Endodermal cell (in vitro differentiated cells): Measurements from ENCODE around the gene CSF2. TPM values are rescaled to one million over a fixed set of nuclear protein-coding genes. Genes with fewer than 3 reads are reported as not detected.

Experiments used
- DNase-seq: peaks from one replicate; pipeline ENCODE4 v3.0.0-alpha.2; 2017
- H3K27ac ChIP-seq: 2 replicates; pipeline ENCODE4 v1.5.1; 2013; ENCODE audit warnings: mild to moderate bottlenecking, low read depth, low read length, moderate library complexity
- H3K27me3 ChIP-seq: 2 replicates; pipeline ENCODE4 v1.6.1; 2013; ENCODE audit warnings: mild to moderate bottlenecking, low read length, moderate library complexity; ENCODE audit not compliant: insufficient read depth, control insufficient read depth, poor library complexity, severe bottlenecking
- H3K36me3 ChIP-seq: 2 replicates; pipeline ENCODE4 v1.7.0; 2013; ENCODE audit warnings: mild to moderate bottlenecking, low read length, moderate library complexity; ENCODE audit not compliant: control insufficient read depth, insufficient read depth
- H3K4me1 ChIP-seq: one replicate; pipeline ENCODE4 v1.7.0; 2013; ENCODE audit warnings: low read length; ENCODE audit not compliant: control insufficient read depth, insufficient read depth
- H3K4me3 ChIP-seq: 2 replicates; pipeline ENCODE4 v1.5.1; 2013; ENCODE audit warnings: mild to moderate bottlenecking, low read length, moderate library complexity
- H3K9ac ChIP-seq: 2 replicates; pipeline ENCODE4 v1.6.1; 2013; ENCODE audit warnings: mild to moderate bottlenecking, low read length, moderate library complexity; ENCODE audit not compliant: poor library complexity, severe bottlenecking; ENCODE audit errors: extremely low read depth
- H3K9me3 ChIP-seq: 2 replicates; pipeline ENCODE4 v1.6.1; 2013; ENCODE audit warnings: mild to moderate bottlenecking, low read length, moderate library complexity; ENCODE audit not compliant: control insufficient read depth
- H3K27ac Mint-ChIP-seq: 2 replicates; pipeline ENCODE4 v1.8.0; 2020; ENCODE audit warnings: mixed read lengths
- H3K27me3 Mint-ChIP-seq: 2 replicates; pipeline ENCODE4 v1.8.0; 2021; ENCODE audit warnings: mild to moderate bottlenecking, mixed read lengths; ENCODE audit not compliant: insufficient read depth
- H3K36me3 Mint-ChIP-seq: 2 replicates; pipeline ENCODE4 v1.8.0; 2020; ENCODE audit warnings: low read depth, mixed read lengths
- H3K4me1 Mint-ChIP-seq: 2 replicates; pipeline ENCODE4 v1.8.0; 2020; ENCODE audit warnings: mixed read lengths
- H3K4me3 Mint-ChIP-seq: 2 replicates; pipeline ENCODE4 v1.8.0; 2020; ENCODE audit warnings: mild to moderate bottlenecking, moderate library complexity, mixed read lengths
- H3K9me3 Mint-ChIP-seq: 2 replicates; pipeline ENCODE4 v1.8.0; 2020; ENCODE audit warnings: mild to moderate bottlenecking, mixed read lengths
- WGBS, 2 experiments: methylation state at CpG; one replicate each; pipeline versions ENCODE4 v1.1.5 to v1.1.7; 2013; ENCODE audit warnings: missing lambda C conversion rate in 2 of 2, mixed read lengths in 1 of 2; ENCODE audit not compliant: insufficient coverage in 1 of 2, insufficient read length in 1 of 2; 5-methylcytosine and 5-hydroxymethylcytosine counted together
- total RNA-seq, 2 donors: library from RNA; stranded (reverse); fragmentation: NEBNext Ultra II Directional in 1 of 2; extraction: Animal tissue kit (Norgen Biotek cat#: 25700) in 1 of 2; gene quantifications; 2 replicates in 1 of 2; 3 replicates in 1 of 2; pipeline ENCODE4 v1.2.1, GENCODE V29; 2021
- TF ChIP-seq, protein P1 (sequence below): fragments of 200-600 bp; sonication (generic); conservative IDR thresholded peaks from 2 replicates; pipeline ENCODE4 v1.5.0; 2021; ENCODE audit warnings: antibody characterized with exemption, mild to moderate bottlenecking

The CSF2 gene
- total RNA-seq, 2 donors from 2014 or later, result not detected

DNA sequence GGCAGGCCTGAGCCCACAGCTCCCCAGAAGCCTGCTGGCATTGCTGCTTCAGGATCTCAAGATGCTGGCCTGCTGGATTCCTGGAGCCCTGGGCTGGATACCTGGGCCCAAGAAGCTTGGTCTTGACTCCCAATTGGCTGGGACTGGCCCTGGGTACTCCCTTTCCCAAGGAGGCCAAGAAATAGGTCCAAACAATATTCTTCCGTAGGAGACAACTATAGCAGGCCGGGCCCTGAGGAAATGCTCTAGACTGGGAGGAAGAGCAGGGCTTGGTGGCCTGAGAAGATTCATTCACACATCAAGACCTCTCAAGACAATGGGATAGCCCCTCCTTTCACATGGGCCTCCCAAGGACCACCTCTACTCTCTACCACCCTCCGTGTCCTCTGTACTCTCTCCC is 7.9 kb downstream of the CSF2 start:
- Mint-ChIP-seq H3K4me3 (no peak overlapping the region), H3K4me1 (no peaks in the 10 kb centered on the region), H3K27ac (no peak overlapping the region), H3K9me3 (no peaks in the 10 kb centered on the region), H3K36me3 (no peaks in the 10 kb centered on the region), H3K27me3 (no peaks in the 10 kb centered on the region)
- no peak overlapping the region for H3K9ac ChIP-seq
- TF ChIP-seq, protein P1, sequence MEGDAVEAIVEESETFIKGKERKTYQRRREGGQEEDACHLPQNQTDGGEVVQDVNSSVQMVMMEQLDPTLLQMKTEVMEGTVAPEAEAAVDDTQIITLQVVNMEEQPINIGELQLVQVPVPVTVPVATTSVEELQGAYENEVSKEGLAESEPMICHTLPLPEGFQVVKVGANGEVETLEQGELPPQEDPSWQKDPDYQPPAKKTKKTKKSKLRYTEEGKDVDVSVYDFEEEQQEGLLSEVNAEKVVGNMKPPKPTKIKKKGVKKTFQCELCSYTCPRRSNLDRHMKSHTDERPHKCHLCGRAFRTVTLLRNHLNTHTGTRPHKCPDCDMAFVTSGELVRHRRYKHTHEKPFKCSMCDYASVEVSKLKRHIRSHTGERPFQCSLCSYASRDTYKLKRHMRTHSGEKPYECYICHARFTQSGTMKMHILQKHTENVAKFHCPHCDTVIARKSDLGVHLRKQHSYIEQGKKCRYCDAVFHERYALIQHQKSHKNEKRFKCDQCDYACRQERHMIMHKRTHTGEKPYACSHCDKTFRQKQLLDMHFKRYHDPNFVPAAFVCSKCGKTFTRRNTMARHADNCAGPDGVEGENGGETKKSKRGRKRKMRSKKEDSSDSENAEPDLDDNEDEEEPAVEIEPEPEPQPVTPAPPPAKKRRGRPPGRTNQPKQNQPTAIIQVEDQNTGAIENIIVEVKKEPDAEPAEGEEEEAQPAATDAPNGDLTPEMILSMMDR, result no peak
- no peaks in the 10 kb centered on the region for H3K36me3 ChIP-seq
- DNase-seq, result no peak
- no peaks in the 10 kb centered on the region for H3K9me3 ChIP-seq
- no peaks in the 10 kb centered on the region for H3K4me1 ChIP-seq
- H3K27me3 ChIP-seq, result no peaks in the 10 kb centered on the region
- 94 to 100% methylated on average over 1 to 3 of the region's 3 CpGs for WGBS, 2 experiments
- H3K27ac ChIP-seq, result no peak overlapping the region
- no peak overlapping the region for H3K4me3 ChIP-seq

DNA sequence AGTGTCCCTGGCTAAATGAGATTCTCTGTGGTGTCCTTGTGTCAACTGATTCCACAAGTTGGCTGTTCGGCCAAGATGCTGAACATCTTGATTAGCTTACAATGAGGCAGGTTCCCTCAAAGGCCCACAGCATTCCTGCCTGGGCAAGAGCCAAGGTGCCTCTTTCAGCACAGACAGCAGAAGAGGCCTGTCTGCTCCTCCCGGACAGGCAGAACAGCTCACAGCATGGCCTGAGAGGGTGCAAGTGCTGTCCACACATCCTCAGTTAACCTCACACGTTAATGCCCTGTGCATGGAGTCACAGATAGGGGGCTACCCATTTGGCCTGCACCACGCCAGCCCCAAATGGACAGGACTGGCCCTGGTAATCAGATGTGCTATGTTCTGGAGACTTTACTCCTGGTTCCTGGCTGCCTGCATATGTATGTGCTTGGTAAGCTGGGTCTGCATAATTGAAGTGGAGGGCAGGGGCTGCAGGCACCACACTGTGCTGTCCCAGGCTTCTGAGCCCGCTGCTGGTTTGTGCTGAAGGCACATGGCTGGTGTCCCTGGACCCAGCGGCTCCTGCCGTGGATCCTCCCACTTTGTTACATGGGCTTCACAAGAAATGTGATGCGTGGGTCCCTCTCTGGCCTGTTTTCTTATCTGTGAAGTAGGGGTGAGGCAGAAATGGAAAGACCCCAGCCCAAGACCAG is 8.9 kb downstream of the CSF2 start:
- WGBS, 2 experiments, result 90 to 94% methylated on average over 5 to 8 of the region's 8 CpGs
- Mint-ChIP-seq H3K4me1 (no peaks in the 10 kb centered on the region), H3K36me3 (no peaks in the 10 kb centered on the region), H3K27ac (no peak overlapping the region), H3K9me3 (no peaks in the 10 kb centered on the region), H3K4me3 (no peak overlapping the region), H3K27me3 (no peaks in the 10 kb centered on the region)
- no peak for DNase-seq
- no peaks in the 10 kb centered on the region for H3K9me3 ChIP-seq
- no peaks in the 10 kb centered on the region for H3K4me1 ChIP-seq
- no peak overlapping the region for H3K27ac ChIP-seq
- no peak overlapping the region for H3K4me3 ChIP-seq
- TF ChIP-seq, protein P1, result no peak
- H3K27me3 ChIP-seq, result no peaks in the 10 kb centered on the region
- no peaks in the 10 kb centered on the region for H3K36me3 ChIP-seq
- H3K9ac ChIP-seq, result no peak overlapping the region

DNA sequence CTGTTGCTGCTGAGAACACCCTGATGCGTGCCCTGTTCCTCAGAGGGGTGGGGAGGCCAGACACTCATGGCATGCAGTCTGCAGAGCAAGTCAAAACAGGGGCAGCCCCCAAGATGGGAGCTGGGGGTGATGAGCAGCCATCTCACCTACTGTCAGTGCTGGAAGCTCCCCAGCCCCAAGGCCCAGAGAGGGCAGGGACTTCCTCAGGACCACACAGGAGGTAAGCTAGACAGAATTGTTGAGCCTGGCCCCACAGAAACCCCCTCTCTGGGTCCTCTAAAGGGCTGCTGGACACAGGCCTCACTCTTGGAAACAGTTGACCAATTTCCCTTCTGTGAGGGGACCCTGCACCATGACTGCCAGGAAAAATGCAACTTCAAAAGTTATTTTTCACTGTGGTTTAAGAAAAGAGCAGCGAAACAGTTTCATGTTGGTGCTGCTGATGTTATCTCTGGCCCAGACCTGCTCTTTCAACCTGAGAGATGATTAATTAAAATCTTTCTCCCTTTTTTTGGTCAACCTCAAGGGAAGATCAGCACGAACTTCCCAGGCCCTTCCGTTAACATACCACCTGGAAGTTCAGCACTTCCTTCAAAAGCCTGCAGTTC is 9.6 kb downstream of the CSF2 start:
- Mint-ChIP-seq H3K4me1 (no peaks in the 10 kb centered on the region), H3K36me3 (no peaks in the 10 kb centered on the region), H3K9me3 (no peaks in the 10 kb centered on the region), H3K4me3 (no peak overlapping the region), H3K27ac (no peak overlapping the region), H3K27me3 (no peaks in the 10 kb centered on the region)
- no peak overlapping the region for H3K4me3 ChIP-seq
- H3K36me3 ChIP-seq, result no peaks in the 10 kb centered on the region
- TF ChIP-seq, protein P1, result no peak
- no peaks in the 10 kb centered on the region for H3K9me3 ChIP-seq
- H3K27me3 ChIP-seq, result no peaks in the 10 kb centered on the region
- DNase-seq, result no peak
- H3K27ac ChIP-seq, result no peak overlapping the region
- WGBS, 2 experiments, result 89 to 100% methylated on average over 2 to 4 of the region's 4 CpGs
- H3K4me1 ChIP-seq, result no peaks in the 10 kb centered on the region
- H3K9ac ChIP-seq, result no peak overlapping the region
